ENCODE measurements around the gene ANKRD37.
"Not testable (repeated sequence)": the region's sequence is repeated elsewhere in the genome, so short reads cannot be mapped to it uniquely, and the experiment has no call there.

The ANKRD37 gene

DNA sequence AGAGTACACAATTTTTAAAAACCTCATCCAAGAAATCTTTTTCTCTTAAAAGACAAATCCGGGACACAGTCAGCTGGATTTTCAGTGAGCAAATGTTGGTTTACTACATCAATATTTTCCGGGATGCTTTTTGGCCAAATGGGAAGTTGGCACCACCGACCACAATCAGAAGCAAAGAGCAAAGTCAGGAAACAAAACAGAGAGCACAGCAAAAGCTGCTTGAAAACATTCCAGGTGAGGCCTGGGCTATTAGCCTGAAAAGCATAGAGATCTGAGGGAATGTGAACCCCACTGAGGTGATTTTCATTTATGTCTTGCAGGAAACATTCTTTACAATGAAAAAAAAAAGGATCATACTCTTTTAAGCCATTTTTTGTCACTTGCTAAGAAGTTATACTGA lies 34.8 kb upstream of the ANKRD37 start:
- no peak overlapping the region for H3K27ac ChIP-seq (ENCODE audit: low read depth, low read length, severe bottlenecking)
- no peak overlapping the region for H3K4me3 ChIP-seq (ENCODE audit: extremely low read depth, insufficient read depth, low read length, poor library complexity, severe bottlenecking)
- peaks cover 10% of the 10 kb centered on the region for H3K36me3 ChIP-seq (ENCODE audit: control insufficient read depth, insufficient read depth, low read length)
- no peaks in the 10 kb centered on the region for H3K9me3 ChIP-seq (ENCODE audit: control insufficient read depth, low read length)
- 94 to 95% methylated on average over 3 of the region's 3 CpGs for WGBS, 2 experiments (ENCODE audit: insufficient coverage in 2 of 2)
- peaks cover 7% of the 10 kb centered on the region for H3K4me1 ChIP-seq (ENCODE audit: control insufficient read depth, insufficient read depth, low read length, poor library complexity, severe bottlenecking)

DNA sequence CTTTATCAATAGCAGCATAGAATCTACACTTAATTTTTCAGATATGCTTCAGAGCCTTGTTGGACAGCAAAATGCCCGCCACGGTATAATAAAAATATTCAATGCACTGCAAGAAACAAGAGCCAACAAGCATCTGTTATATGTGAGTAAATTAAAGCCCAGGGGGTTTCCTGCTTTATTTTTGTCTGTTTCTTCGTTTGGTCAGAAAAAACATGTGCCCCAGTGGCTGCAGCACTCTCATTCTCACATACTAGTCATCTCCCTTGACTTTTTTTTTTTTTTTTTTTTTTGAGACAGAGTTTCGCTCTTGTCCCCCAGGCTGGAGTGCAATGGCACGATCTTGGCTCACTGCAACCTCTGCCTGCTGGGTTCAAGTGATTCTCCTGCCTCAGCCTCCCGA lies 34.1 kb upstream of the ANKRD37 start:
- not testable (repeated sequence) for H3K36me3 ChIP-seq (ENCODE audit: control insufficient read depth, insufficient read depth, low read length); H3K9me3 ChIP-seq (ENCODE audit: control insufficient read depth, low read length); H3K4me1 ChIP-seq (ENCODE audit: control insufficient read depth, insufficient read depth, low read length, poor library complexity, severe bottlenecking); H3K27ac ChIP-seq (ENCODE audit: low read depth, low read length, severe bottlenecking); H3K4me3 ChIP-seq (ENCODE audit: extremely low read depth, insufficient read depth, low read length, poor library complexity, severe bottlenecking)
- 83% methylated on average over 1 of the region's 6 CpGs; no CpG with 5 or more reads in 1 of the 2 experiments for WGBS, 2 experiments (ENCODE audit: insufficient coverage in 2 of 2)

DNA sequence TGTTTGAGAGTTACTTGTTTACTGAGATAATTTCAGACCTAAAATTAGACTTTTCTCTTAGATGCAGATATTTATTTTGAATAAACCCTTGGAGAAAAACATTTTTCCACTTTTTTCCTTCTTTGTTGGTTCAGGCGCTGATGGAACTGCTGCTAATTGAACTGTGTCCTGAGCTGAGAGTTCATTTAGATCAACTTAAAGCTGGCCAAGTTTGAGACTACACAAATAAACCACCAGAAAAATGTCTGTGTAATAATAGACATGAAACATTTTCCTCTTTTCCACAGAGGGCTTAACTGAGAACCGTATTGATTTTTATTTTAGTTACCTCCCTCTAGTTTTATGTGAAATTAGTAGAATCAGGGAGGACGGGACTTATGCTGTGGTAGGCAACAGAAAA lies 33.4 kb upstream of the ANKRD37 start:
- no CpG with 5 or more reads among the region's 3 CpGs for WGBS, 2 experiments (ENCODE audit: insufficient coverage in 2 of 2)
- Histone ChIP-seq H3K36me3 (ENCODE audit: control insufficient read depth, insufficient read depth, low read length) (peaks cover 10% of the 10 kb centered on the region), H3K9me3 (ENCODE audit: control insufficient read depth, low read length) (no peaks in the 10 kb centered on the region), H3K4me1 (ENCODE audit: control insufficient read depth, insufficient read depth, low read length, poor library complexity, severe bottlenecking) (peaks cover 7% of the 10 kb centered on the region), H3K27ac (ENCODE audit: low read depth, low read length, severe bottlenecking) (no peak overlapping the region), H3K4me3 (ENCODE audit: extremely low read depth, insufficient read depth, low read length, poor library complexity, severe bottlenecking) (no peak overlapping the region)

DNA sequence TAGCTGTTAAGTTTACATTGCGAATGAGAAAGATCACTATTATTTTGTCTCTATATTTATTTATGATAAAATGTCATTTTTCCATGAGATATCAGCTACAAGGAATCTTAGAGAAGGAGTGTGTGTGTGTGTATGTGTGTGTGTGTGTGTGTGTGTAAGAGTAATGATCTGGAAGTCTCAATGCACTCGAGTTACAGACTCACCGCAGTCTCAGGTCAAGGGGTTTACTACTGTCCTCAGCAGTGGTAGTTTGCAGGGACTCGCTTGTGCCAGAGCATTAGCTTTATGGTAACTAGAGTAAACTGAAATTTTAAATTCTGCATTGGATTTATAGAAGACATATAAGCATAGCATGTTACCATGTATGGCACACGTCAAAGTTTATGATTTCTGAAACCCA lies 31.8 kb upstream of the ANKRD37 start:
- Histone ChIP-seq H3K27ac (ENCODE audit: low read depth, low read length, severe bottlenecking) (no peak overlapping the region), H3K4me3 (ENCODE audit: extremely low read depth, insufficient read depth, low read length, poor library complexity, severe bottlenecking) (no peak overlapping the region), H3K36me3 (ENCODE audit: control insufficient read depth, insufficient read depth, low read length) (peaks cover 10% of the 10 kb centered on the region), H3K9me3 (ENCODE audit: control insufficient read depth, low read length) (no peaks in the 10 kb centered on the region), H3K4me1 (ENCODE audit: control insufficient read depth, insufficient read depth, low read length, poor library complexity, severe bottlenecking) (peaks cover under 1% of the 10 kb centered on the region)
- 67 to 92% methylated on average over 1 to 2 of the region's 5 CpGs for WGBS, 2 experiments (ENCODE audit: insufficient coverage in 2 of 2)

DNA sequence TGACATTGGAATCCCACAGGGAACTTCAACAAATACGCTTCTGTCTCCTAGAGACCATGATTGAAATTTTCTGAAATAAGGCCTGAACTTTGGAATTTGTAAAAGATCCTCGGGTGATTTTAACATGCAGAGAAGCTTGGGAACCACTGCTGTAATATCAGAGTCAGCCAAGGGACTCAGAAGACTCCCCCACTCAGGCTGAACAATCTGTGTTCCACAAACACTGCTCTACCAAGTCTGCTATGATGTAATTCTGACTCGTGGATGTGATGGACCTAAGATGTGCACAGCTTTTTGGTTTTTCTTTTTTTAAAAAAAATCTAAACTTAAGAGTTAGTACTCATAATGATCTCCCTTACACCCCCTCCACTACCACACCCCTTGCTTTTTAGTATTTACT lies 26.9 kb upstream of the ANKRD37 start:
- peaks cover 11% of the 10 kb centered on the region for H3K36me3 ChIP-seq (ENCODE audit: control insufficient read depth, insufficient read depth, low read length)
- H3K27ac ChIP-seq (ENCODE audit: low read depth, low read length, severe bottlenecking), result no peak overlapping the region
- H3K4me3 ChIP-seq (ENCODE audit: extremely low read depth, insufficient read depth, low read length, poor library complexity, severe bottlenecking), result no peak overlapping the region
- H3K9me3 ChIP-seq (ENCODE audit: control insufficient read depth, low read length), result no peaks in the 10 kb centered on the region
- no peaks in the 10 kb centered on the region for H3K4me1 ChIP-seq (ENCODE audit: control insufficient read depth, insufficient read depth, low read length, poor library complexity, severe bottlenecking)
- 88 to 91% methylated on average over 1 to 2 of the region's 3 CpGs for WGBS, 2 experiments (ENCODE audit: insufficient coverage in 2 of 2)

DNA sequence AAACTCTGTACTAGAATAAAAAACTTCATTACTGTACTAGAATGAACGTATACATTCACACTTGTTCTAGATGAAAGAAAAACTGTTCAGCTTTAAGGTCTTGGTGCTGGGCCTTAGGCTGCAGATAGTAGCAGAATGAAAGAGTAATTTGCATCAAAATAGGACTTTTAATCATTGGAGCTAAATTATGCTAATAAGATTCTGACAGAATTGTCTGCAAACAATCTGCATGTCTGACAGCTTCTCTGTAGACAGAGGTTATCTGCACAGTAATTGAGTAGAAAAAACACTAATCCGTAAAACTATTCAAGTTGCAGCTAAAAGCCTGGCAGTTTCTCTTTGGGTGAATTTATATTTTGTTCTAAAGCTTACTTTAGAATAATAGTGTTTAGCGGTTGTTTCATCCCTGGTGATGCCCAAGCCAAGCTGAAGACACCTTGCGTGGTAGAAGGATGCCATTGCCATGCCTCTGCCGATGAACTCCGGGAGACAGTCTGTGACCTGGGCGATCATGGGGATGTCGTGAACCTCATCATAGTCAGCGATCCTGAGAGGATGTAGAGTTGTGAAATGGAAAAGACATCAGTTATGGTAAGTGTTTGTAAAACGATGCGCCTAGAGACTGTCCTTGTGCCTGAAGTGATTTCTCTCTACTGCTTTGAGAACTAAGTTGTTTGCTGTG lies 26.2 kb upstream of the ANKRD37 start:
- WGBS, 2 experiments (ENCODE audit: insufficient coverage in 2 of 2), result 90 to 97% methylated on average over 9 of the region's 11 CpGs
- Histone ChIP-seq H3K36me3 (ENCODE audit: control insufficient read depth, insufficient read depth, low read length) (peaks cover 11% of the 10 kb centered on the region), H3K4me1 (ENCODE audit: control insufficient read depth, insufficient read depth, low read length, poor library complexity, severe bottlenecking) (no peaks in the 10 kb centered on the region), H3K9me3 (ENCODE audit: control insufficient read depth, low read length) (no peaks in the 10 kb centered on the region), H3K27ac (ENCODE audit: low read depth, low read length, severe bottlenecking) (no peak overlapping the region), H3K4me3 (ENCODE audit: extremely low read depth, insufficient read depth, low read length, poor library complexity, severe bottlenecking) (no peak overlapping the region)

DNA sequence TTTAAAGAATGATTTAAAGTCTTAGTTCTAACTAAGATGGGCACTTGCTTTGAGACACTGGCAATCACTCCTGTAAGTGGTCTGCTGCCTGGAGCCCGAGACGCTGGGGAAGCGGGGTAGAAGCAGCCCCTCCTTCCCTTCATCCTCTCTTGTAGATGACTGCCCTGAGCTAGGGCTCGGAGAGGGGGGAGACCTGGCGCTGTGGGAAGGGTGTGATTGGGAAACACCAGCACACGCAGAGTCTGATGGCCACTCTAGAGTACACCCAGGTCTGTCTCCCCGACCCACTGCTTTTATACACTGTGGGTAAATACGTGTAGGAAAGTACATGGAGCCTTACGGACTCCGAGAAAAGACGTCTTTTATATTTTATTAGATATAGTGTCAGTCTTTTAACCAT lies 24.9 kb upstream of the ANKRD37 start:
- no peak overlapping the region for H3K4me3 ChIP-seq (ENCODE audit: extremely low read depth, insufficient read depth, low read length, poor library complexity, severe bottlenecking)
- H3K9me3 ChIP-seq (ENCODE audit: control insufficient read depth, low read length), result no peaks in the 10 kb centered on the region
- H3K27ac ChIP-seq (ENCODE audit: low read depth, low read length, severe bottlenecking), result no peak overlapping the region
- 85 to 100% methylated on average over 2 to 3 of the region's 11 CpGs for WGBS, 2 experiments (ENCODE audit: insufficient coverage in 2 of 2)
- H3K36me3 ChIP-seq (ENCODE audit: control insufficient read depth, insufficient read depth, low read length), result peaks cover 11% of the 10 kb centered on the region
- H3K4me1 ChIP-seq (ENCODE audit: control insufficient read depth, insufficient read depth, low read length, poor library complexity, severe bottlenecking), result no peaks in the 10 kb centered on the region

DNA sequence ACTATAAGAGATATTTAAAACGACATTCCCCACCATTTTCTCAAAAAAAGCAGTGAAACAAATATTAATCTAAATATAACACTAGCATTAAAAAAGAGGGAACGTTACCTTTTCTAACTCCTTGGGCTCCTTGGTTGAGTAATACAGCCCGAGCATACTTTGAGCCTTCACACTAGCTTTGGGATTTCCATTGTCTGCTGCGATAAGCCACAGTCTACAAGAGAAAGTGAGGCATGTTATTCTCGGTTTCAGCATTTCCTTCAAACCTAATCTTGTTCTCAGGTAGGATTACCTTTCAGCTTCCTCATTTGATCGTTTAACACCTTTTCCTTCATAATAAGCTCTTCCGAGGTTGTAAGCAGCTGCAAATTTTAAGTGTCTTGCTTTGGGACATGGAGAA lies 22.6 kb upstream of the ANKRD37 start:
- no peak overlapping the region for H3K27ac ChIP-seq (ENCODE audit: low read depth, low read length, severe bottlenecking)
- H3K4me1 ChIP-seq (ENCODE audit: control insufficient read depth, insufficient read depth, low read length, poor library complexity, severe bottlenecking), result no peaks in the 10 kb centered on the region
- no peaks in the 10 kb centered on the region for H3K9me3 ChIP-seq (ENCODE audit: control insufficient read depth, low read length)
- H3K4me3 ChIP-seq (ENCODE audit: extremely low read depth, insufficient read depth, low read length, poor library complexity, severe bottlenecking), result no peak overlapping the region
- H3K36me3 ChIP-seq (ENCODE audit: control insufficient read depth, insufficient read depth, low read length), result peaks cover 16% of the 10 kb centered on the region
- WGBS, 2 experiments (ENCODE audit: insufficient coverage in 2 of 2), result 93 to 98% methylated on average over 4 to 5 of the region's 7 CpGs

DNA sequence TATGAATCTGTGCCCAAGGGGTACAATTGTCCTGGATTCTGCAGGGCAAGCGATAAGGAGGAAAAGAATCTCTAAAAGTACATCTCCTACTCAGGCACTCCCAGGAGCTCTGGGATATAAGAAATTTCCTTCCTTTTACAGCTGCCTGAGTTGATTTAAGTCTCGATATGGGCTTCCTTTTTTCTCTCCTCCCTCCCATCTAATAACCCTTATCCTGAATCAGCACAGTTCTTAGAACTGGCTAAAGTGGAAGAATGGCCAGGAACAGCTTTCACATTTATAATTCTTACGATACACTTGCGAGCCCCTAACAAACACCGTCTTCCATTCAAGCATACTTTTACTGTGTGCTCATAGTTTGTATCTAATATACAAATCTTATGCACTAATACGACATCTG lies 22.1 kb upstream of the ANKRD37 start:
- H3K4me3 ChIP-seq (ENCODE audit: extremely low read depth, insufficient read depth, low read length, poor library complexity, severe bottlenecking), result no peak overlapping the region

DNA sequence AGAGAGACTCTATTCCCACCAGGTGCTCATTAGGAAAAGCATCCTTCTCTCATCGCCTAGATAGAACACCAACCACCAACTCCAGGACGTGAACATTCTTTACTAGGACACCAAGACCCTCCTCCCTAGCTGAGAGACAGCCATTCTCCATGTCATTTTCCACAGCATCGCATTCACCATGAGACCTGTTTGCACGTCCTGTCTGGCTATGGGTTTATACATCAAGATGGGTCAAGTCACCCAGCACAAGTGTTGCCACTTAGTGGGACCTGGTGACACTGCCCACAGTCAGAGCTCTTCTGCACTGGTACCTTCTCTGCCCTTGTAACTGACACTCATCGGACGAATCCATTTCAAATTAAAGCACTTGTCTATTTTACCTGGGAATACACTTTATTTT lies 18.4 kb upstream of the ANKRD37 start:
- H3K4me1 ChIP-seq (ENCODE audit: control insufficient read depth, insufficient read depth, low read length, poor library complexity, severe bottlenecking), result no peaks in the 10 kb centered on the region
- no peak overlapping the region for H3K4me3 ChIP-seq (ENCODE audit: extremely low read depth, insufficient read depth, low read length, poor library complexity, severe bottlenecking)
- H3K36me3 ChIP-seq (ENCODE audit: control insufficient read depth, insufficient read depth, low read length), result peaks cover 5% of the 10 kb centered on the region
- no peaks in the 10 kb centered on the region for H3K9me3 ChIP-seq (ENCODE audit: control insufficient read depth, low read length)
- H3K27ac ChIP-seq (ENCODE audit: low read depth, low read length, severe bottlenecking), result no peak overlapping the region
- 94 to 96% methylated on average over 4 of the region's 6 CpGs for WGBS, 2 experiments (ENCODE audit: insufficient coverage in 2 of 2)

More for the DNA sequence above, 22.1 kb upstream of the ANKRD37 start:
- peaks cover 16% of the 10 kb centered on the region for H3K36me3 ChIP-seq (ENCODE audit: control insufficient read depth, insufficient read depth, low read length)
- H3K27ac ChIP-seq (ENCODE audit: low read depth, low read length, severe bottlenecking), result no peak overlapping the region
- 100% methylated on average over 1 to 2 of the region's 6 CpGs for WGBS, 2 experiments (ENCODE audit: insufficient coverage in 2 of 2)
- no peaks in the 10 kb centered on the region for H3K9me3 ChIP-seq (ENCODE audit: control insufficient read depth, low read length)
- no peaks in the 10 kb centered on the region for H3K4me1 ChIP-seq (ENCODE audit: control insufficient read depth, insufficient read depth, low read length, poor library complexity, severe bottlenecking)

DNA sequence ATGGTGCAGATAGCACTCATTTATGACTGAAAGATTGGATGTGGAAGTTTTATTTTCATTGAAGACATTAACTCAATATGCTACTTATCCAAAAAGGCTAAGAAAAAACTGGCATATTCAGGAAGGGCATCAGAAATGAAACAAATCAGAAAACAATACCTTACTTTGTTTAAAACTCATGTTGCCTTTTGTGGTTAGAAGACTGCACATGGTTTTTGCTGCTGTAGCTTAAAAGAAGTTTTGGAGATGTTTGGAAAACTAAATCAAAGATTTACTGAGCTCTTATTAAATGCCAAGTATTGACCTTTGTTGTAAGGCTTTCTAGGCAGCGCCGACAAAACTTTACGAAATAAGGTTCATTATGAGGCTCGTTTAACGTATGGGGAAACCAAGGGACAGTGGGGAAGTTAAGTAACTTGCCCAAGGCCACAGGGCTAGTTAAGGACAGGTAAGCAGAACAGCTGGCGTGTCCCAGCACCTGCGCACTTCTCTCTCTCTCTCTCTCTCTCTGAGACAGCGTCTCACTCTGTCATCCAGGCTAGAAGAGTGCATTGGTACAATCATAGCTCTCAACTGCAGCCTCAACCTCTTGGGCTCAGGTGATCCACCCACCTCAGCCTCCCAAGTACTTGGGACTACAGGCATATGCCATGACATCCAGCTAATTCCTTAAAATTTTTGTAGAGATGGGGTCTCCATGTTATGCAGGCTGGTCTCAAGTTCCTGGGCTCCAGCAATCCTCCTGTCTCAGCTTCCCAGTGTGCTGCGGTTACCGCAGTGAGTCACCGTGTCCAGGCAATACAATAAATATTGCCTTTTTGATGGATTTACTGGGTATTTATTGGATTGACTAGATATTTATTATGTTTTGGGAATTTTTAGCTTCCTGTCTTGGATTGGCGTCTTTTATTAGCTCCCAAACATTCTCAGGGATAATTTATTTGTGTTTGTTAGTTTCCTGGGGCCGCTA lies 17.0 kb upstream of the ANKRD37 start:
- no peak overlapping the region for H3K4me3 ChIP-seq (ENCODE audit: extremely low read depth, insufficient read depth, low read length, poor library complexity, severe bottlenecking)
- H3K4me1 ChIP-seq (ENCODE audit: control insufficient read depth, insufficient read depth, low read length, poor library complexity, severe bottlenecking), result no peaks in the 10 kb centered on the region
- WGBS, 2 experiments (ENCODE audit: insufficient coverage in 2 of 2), result 92 to 96% methylated on average over 10 of the region's 13 CpGs
- H3K9me3 ChIP-seq (ENCODE audit: control insufficient read depth, low read length), result no peaks in the 10 kb centered on the region
- H3K27ac ChIP-seq (ENCODE audit: low read depth, low read length, severe bottlenecking), result no peak overlapping the region
- peaks cover 5% of the 10 kb centered on the region for H3K36me3 ChIP-seq (ENCODE audit: control insufficient read depth, insufficient read depth, low read length)

Measured in mesodermal cell (in vitro differentiated cells).